OCI-LY7 (cell line): ENCODE measurements around the gene METTL24. TPM values are rescaled to one million over a fixed set of nuclear protein-coding genes. Genes with fewer than 3 reads are reported as not detected.

Experiments
- BruUV-seq: library from RNA; stranded (reverse); fragments of 400-500 nt; replicated peaks from 2 replicates; lab custom pipeline; 2021; lab: Mats Ljungman, UMichigan
- CTCF ChIA-PET: fragments of 300-600 bp; sonication (Branson Sonifier 250); formaldehyde crosslinking; loops from one replicate; lab custom pipeline; 2022; ENCODE audit warnings: antibody characterized with exemption; ENCODE audit not compliant: unreplicated experiment; lab: Charles Lee
- POLR2A ChIA-PET: fragments of 300-600 bp; sonication (Branson Sonifier 250); formaldehyde crosslinking; loops from one replicate; lab custom pipeline; 2022; ENCODE audit warnings: antibody characterized with exemption; lab: Charles Lee
- DNase-seq: peaks from one replicate; pipeline ENCODE4 v3.0.0-alpha.2; 2015; ENCODE audit warnings: low spot score
- H2AFZ ChIP-seq: fragments of 200-600 bp; sonication (generic), shearing (Covaris generic); 2 replicates; pipeline ENCODE4 v1.6.1; 2014; ENCODE audit warnings: mild to moderate bottlenecking, antibody characterized with exemption, low read length, moderate library complexity
- H3K27ac ChIP-seq: fragments of 200-600 bp; sonication (generic); 2 replicates; pipeline ENCODE4 v1.5.1; 2014; ENCODE audit warnings: mixed run types, low read depth, mild to moderate bottlenecking, moderate library complexity, low read length, inconsistent platforms; ENCODE audit not compliant: poor library complexity, severe bottlenecking
- H3K36me3 ChIP-seq: fragments of 200-600 bp; sonication (generic); 2 replicates; pipeline ENCODE4 v1.6.1; 2014; ENCODE audit warnings: mild to moderate bottlenecking, antibody characterized with exemption, low read length, moderate library complexity, mixed read lengths; ENCODE audit not compliant: insufficient read depth
- H3K4me1 ChIP-seq: fragments of 200-600 bp; sonication (generic); 2 replicates; pipeline ENCODE4 v1.5.1; 2014; ENCODE audit warnings: mild to moderate bottlenecking, low read length; ENCODE audit not compliant: insufficient read depth, poor library complexity, severe bottlenecking
- H3K4me2 ChIP-seq: fragments of 200-600 bp; sonication (generic); 2 replicates; pipeline ENCODE4 v1.6.1; 2014; ENCODE audit warnings: mild to moderate bottlenecking, low read length
- H3K4me3 ChIP-seq: fragments of 200-600 bp; sonication (generic); 2 replicates; pipeline ENCODE4 v1.5.1; 2014; ENCODE audit warnings: mild to moderate bottlenecking, low read depth, low read length; ENCODE audit not compliant: poor library complexity, severe bottlenecking
- H3K79me2 ChIP-seq: fragments of 200-600 bp; sonication (generic); 2 replicates; pipeline ENCODE4 v1.6.1; 2016; ENCODE audit warnings: low read depth, mild to moderate bottlenecking, low read length, moderate library complexity, mixed read lengths; ENCODE audit not compliant: insufficient read depth
- H3K9me2 ChIP-seq: fragments of 200-600 bp; sonication (generic); 2 replicates; pipeline ENCODE4 v1.6.1; 2016; ENCODE audit warnings: mild to moderate bottlenecking, low read length, mixed read lengths; ENCODE audit not compliant: insufficient read depth
- H3K9me3 ChIP-seq: fragments of 200-600 bp; sonication (generic); 2 replicates; pipeline ENCODE4 v1.6.1; 2014; ENCODE audit warnings: mild to moderate bottlenecking, mixed run types, low read length, mixed read lengths
- H4K20me1 ChIP-seq: fragments of 200-600 bp; sonication (generic); 2 replicates; pipeline ENCODE4 v1.6.1; 2014; ENCODE audit warnings: mild to moderate bottlenecking, antibody characterized with exemption, low read length, moderate library complexity, mixed read lengths; ENCODE audit not compliant: insufficient read depth
- CTCF ChIP-seq: fragments of 200-600 bp; sonication (generic); conservative IDR thresholded peaks from 2 replicates; pipeline ENCODE4 v1.5.1; 2014; ENCODE audit warnings: mild to moderate bottlenecking, antibody characterized with exemption, low read length, moderate library complexity, mixed read lengths
- EZH2phosphoT487 ChIP-seq: fragments of 200-600 bp; sonication (generic); IDR thresholded peaks from 2 replicates; pipeline ENCODE4 v1.6.1; 2018; ENCODE audit warnings: low read depth, borderline replicate concordance, mild to moderate bottlenecking, mixed run types, antibody characterized with exemption, low read length, moderate library complexity, mixed read lengths
- intact Hi-C: fragments of 100-400 bp; cut with micrococcal nuclease; formaldehyde crosslinking; loops from one replicate; pipeline ENCODE4 v1.10.0; 2022; ENCODE audit not compliant: unreplicated experiment
- total RNA-seq, 2 experiments: library from RNA; depleted of rRNA in 1 of 2; stranded (reverse); fragments of >200 nt in 1 of 2; shearing (Covaris generic) in 1 of 2; gene quantifications; 2 replicates each; pipeline ENCODE4 v1.2.3, GENCODE V29; 2014 to 2022

METTL24 gene
- total RNA-seq, 2 experiments from 2014 or later, result not detected

GRCh38 chr6:110285306-110286060, 72.7 kb downstream of the METTL24 start:
- POLR2A ChIA-PET, result interaction anchor here (0.5 to 1.1 kb wide), 3 partner anchors 9 to 493 kb away, joined by 3 to 5 read pairs (median 3); no protein-coding TSS in a partner anchor

GRCh38 chr6:110284855-110285254, 73.3 kb downstream of the METTL24 start:
- no peaks in the 10 kb centered on the region for H4K20me1 ChIP-seq
- BruUV-seq, result no TSS peak
- H3K4me2 ChIP-seq, result no peak overlapping the region
- intact Hi-C loops, result no loop called here
- TF ChIP-seq CTCF, result no peak
- TF ChIP-seq EZH2phosphoT487, result no peak
- DNase-seq, result no peak
- H3K9me2 ChIP-seq, result no peaks in the 10 kb centered on the region
- POLR2A ChIA-PET, result interaction anchor here (0.7 to 1.1 kb wide), 2 partner anchors 10 to 103 kb away, joined by 3 to 4 read pairs; no protein-coding TSS in a partner anchor
- no peaks in the 10 kb centered on the region for H3K9me3 ChIP-seq
- H3K79me2 ChIP-seq, result no peaks in the 10 kb centered on the region
- H3K36me3 ChIP-seq, result no peaks in the 10 kb centered on the region
- no peak overlapping the region for H2AFZ ChIP-seq
- H3K27ac ChIP-seq, result no peak overlapping the region
- CTCF ChIA-PET, result no interaction called here
- H3K4me1 ChIP-seq, result no peaks in the 10 kb centered on the region
- no peak overlapping the region for H3K4me3 ChIP-seq

More at GRCh38 chr6:110285306-110286060, 72.7 kb downstream of the METTL24 start:
- H3K4me2 ChIP-seq, result no peak overlapping the region
- CTCF ChIA-PET, result no interaction called here
- intact Hi-C loops, result no loop called here
- H3K79me2 ChIP-seq, result no peaks in the 10 kb centered on the region
- BruUV-seq, result no TSS peak
- H3K27ac ChIP-seq, result no peak overlapping the region
- H3K9me3 ChIP-seq, result no peaks in the 10 kb centered on the region
- no peaks in the 10 kb centered on the region for H4K20me1 ChIP-seq
- H3K9me2 ChIP-seq, result no peaks in the 10 kb centered on the region
- no peak for DNase-seq
- no peak overlapping the region for H2AFZ ChIP-seq
- H3K36me3 ChIP-seq, result no peaks in the 10 kb centered on the region
- no peak overlapping the region for H3K4me3 ChIP-seq
- TF ChIP-seq CTCF (no peak), EZH2phosphoT487 (no peak)
- H3K4me1 ChIP-seq, result no peaks in the 10 kb centered on the region

GRCh38 chr6:110283657-110284056, 74.5 kb downstream of the METTL24 start:
- POLR2A ChIA-PET, result no interaction called here
- CTCF ChIA-PET, result no interaction called here
- Histone ChIP-seq H4K20me1 (no peaks in the 10 kb centered on the region), H3K79me2 (no peaks in the 10 kb centered on the region), H3K9me3 (no peaks in the 10 kb centered on the region), H3K36me3 (no peaks in the 10 kb centered on the region), H3K4me3 (no peak overlapping the region), H2AFZ (no peak overlapping the region), H3K9me2 (no peaks in the 10 kb centered on the region), H3K4me1 (no peaks in the 10 kb centered on the region), H3K27ac (no peak overlapping the region), H3K4me2 (no peak overlapping the region)
- no TSS peak for BruUV-seq
- no peak for DNase-seq
- intact Hi-C loops, result no loop called here
- TF ChIP-seq CTCF, result no peak
- no peak for TF ChIP-seq EZH2phosphoT487
